Vagina (tissue), 2 donors: ENCODE measurements around the gene INTS1. TPM values are rescaled to one million over a fixed set of nuclear protein-coding genes. Genes with fewer than 3 reads are reported as not detected.

Experiments
- DNase-seq, 2 donors: peaks; one replicate each; pipeline ENCODE4 v3.0.0-alpha.2; 2017; ENCODE audit errors: extremely low spot score in 2 of 2
- H3K27ac ChIP-seq: fragments of 200-600 bp; sonication (generic); one replicate; pipeline ENCODE4 v1.5.1; 2019
- H3K27me3 ChIP-seq: fragments of 200-600 bp; sonication (generic); one replicate; pipeline ENCODE4 v1.5.1; 2019
- H3K36me3 ChIP-seq, 2 donors: fragments of 200-600 bp; sonication (generic); one replicate each; pipeline ENCODE4 v1.5.1; 2017 to 2019
- H3K4me1 ChIP-seq: fragments of 200-600 bp; sonication (generic); one replicate; pipeline ENCODE4 v1.5.1; 2019
- H3K4me3 ChIP-seq, 2 donors: fragments of 200-600 bp; sonication (generic); 1 replicate in 1 of 2; 2 replicates in 1 of 2; pipeline ENCODE4 v1.5.1; 2016 to 2019
- H3K9me3 ChIP-seq: fragments of 200-600 bp; sonication (generic); one replicate; pipeline ENCODE4 v1.5.1; 2019
- POLR2A ChIP-seq, 2 donors: fragments of 450-650 bp; IDR thresholded peaks; one replicate each; pipeline ENCODE4 v1.6.1; 2017; ENCODE audit warnings: antibody characterized with exemption in 2 of 2, mild to moderate bottlenecking in 2 of 2, moderate library complexity in 2 of 2
- POLR2AphosphoS5 ChIP-seq, 2 donors: sonication (generic); formaldehyde crosslinking; IDR thresholded peaks; one replicate each; pipeline ENCODE4 v1.9.0; 2017; ENCODE audit warnings: antibody characterized with exemption in 2 of 2, mild to moderate bottlenecking in 2 of 2, low read depth in 1 of 2; ENCODE audit not compliant: insufficient read depth in 1 of 2
- intact Hi-C: fragments of 100-400 bp; cut with DNase I; formaldehyde crosslinking; loops from one replicate; pipeline ENCODE4 v1.15.1; 2023
- total RNA-seq: library from RNA; depleted of rRNA; stranded (reverse); fragments of >200 nt; gene quantifications from one replicate; pipeline ENCODE4 v1.2.3, GENCODE V29; 2016
- TF ChIP-seq, protein P1 (sequence below), 3 experiments: fragments of 450-650 bp in 2 of 3; fragments of 200-600 bp in 1 of 3; sonication (generic) in 1 of 3; IDR thresholded peaks; one replicate each; pipeline ENCODE4 v1.5.1; 2017 to 2019; ENCODE audit warnings: antibody characterized with exemption in 3 of 3, mild to moderate bottlenecking in 2 of 3, moderate library complexity in 2 of 3

Gene INTS1
- total RNA-seq, 1 donor from 2014 or later: 67.3 TPM

DNA sequence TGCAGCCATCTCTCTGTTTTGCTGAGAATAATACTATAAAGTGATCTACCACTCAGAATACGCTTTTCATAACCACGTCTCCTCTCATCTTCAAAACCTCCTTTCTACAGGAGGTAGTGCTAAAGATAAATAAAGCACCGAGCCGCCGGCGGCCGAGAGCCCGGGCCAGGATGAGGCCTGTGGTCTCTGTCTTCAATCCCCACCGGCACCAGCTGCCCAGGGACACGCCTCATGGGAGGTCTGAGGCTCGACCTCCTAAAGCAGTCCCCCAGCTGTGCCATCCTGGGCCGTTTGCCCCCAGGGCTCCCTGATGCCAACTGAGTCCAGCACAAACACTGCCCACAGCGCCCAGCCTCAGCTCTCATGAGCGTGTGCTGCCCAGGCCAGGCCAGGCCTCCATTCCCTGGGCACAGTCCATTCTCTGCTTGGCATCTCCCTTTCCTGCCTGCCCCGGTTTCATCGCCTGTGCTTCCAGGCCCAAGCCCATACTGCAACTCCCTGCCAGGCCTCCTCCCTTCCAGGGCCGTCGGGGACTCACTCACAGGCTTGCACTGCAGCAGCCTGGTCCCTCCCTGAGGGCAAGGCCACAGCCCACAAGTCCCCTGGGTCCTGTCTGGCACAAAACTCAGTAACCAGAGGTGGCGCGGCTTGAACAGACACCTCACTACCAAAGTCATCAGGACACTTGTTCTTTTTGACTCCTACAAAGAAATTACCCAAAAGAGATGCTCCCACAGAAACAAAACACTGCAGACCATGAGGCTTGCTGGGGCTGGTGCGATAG is 2.5 kb downstream of the INTS1 start:
- intact Hi-C loops: loop anchor here (10.0 kb wide), 1 partner anchor 63 kb away; no protein-coding TSS in a partner anchor
- no peak for TF ChIP-seq POLR2AphosphoS5 (IDR thresholded peaks at IDR 0.05; ENCODE audit: insufficient read depth in 1 of 2, low read depth in 1 of 2)
- TF ChIP-seq, protein P1, sequence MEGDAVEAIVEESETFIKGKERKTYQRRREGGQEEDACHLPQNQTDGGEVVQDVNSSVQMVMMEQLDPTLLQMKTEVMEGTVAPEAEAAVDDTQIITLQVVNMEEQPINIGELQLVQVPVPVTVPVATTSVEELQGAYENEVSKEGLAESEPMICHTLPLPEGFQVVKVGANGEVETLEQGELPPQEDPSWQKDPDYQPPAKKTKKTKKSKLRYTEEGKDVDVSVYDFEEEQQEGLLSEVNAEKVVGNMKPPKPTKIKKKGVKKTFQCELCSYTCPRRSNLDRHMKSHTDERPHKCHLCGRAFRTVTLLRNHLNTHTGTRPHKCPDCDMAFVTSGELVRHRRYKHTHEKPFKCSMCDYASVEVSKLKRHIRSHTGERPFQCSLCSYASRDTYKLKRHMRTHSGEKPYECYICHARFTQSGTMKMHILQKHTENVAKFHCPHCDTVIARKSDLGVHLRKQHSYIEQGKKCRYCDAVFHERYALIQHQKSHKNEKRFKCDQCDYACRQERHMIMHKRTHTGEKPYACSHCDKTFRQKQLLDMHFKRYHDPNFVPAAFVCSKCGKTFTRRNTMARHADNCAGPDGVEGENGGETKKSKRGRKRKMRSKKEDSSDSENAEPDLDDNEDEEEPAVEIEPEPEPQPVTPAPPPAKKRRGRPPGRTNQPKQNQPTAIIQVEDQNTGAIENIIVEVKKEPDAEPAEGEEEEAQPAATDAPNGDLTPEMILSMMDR (IDR thresholded peaks at IDR 0.05): no peak
- TF ChIP-seq POLR2A (IDR thresholded peaks at IDR 0.05): no peak

DNA sequence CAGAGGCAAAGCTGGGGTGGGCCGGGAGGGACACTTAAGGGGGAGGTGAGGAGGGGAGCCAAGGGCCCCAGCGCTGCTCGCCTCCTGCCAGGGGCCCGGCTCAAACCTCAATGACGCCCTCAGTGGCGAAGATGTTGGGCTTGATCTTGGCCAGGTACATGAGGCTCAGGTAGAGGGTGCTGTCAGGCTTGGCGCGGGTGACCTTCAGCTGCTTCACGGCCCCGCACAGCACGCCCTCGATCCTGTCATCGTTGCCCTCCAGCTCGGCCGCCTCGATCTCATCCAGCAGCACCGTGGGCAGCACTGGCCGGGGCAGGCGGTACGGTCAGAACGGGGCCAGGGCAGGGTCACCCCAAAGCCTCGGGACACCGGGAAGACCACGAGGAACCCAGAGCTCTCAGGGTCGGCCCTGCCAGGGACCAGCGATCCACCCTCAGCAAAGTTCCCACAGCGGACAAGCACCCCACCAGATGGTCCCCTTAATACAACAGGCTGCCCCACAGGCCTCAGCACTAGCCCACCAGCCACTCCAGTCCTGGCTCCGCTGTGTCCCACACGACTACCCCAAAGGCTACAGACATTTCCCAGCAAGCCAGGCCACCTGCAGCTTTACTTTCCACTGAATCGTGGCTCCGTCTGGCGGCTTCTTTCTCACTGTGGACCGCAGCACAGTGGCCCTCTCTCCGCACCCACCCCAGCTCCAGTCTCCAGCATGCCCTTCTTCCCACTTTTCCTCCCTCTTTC is 4.0 kb downstream of the INTS1 start:
- H3K4me3 ChIP-seq: no peak overlapping the region
- H3K4me1 ChIP-seq: peaks cover 21% of the 10 kb centered on the region
- peaks cover 4 to 62% of the 10 kb centered on the region in 2 donors for H3K36me3 ChIP-seq
- intact Hi-C loops: loop anchor here (10.0 kb wide), 1 partner anchor 65 kb away; no protein-coding TSS in a partner anchor
- no peak for DNase-seq
- no peaks in the 10 kb centered on the region for H3K27me3 ChIP-seq
- no peaks in the 10 kb centered on the region for H3K9me3 ChIP-seq
- no peak overlapping the region for H3K27ac ChIP-seq
- TF ChIP-seq POLR2AphosphoS5 (IDR thresholded peaks at IDR 0.05; ENCODE audit: insufficient read depth in 1 of 2, low read depth in 1 of 2) (no peak), POLR2A (IDR thresholded peaks at IDR 0.05) (no peak)
- TF ChIP-seq, protein P1 (IDR thresholded peaks at IDR 0.05): no peak

More for the DNA sequence above, 2.5 kb downstream of the INTS1 start:
- DNase-seq: no peak
- Histone ChIP-seq H3K4me3 (no peak overlapping the region), H3K9me3 (no peaks in the 10 kb centered on the region), H3K27me3 (no peaks in the 10 kb centered on the region), H3K27ac (no peak overlapping the region), H3K36me3 (peaks cover 4 to 50% of the 10 kb centered on the region in 2 donors), H3K4me1 (peaks cover 22% of the 10 kb centered on the region)

DNA sequence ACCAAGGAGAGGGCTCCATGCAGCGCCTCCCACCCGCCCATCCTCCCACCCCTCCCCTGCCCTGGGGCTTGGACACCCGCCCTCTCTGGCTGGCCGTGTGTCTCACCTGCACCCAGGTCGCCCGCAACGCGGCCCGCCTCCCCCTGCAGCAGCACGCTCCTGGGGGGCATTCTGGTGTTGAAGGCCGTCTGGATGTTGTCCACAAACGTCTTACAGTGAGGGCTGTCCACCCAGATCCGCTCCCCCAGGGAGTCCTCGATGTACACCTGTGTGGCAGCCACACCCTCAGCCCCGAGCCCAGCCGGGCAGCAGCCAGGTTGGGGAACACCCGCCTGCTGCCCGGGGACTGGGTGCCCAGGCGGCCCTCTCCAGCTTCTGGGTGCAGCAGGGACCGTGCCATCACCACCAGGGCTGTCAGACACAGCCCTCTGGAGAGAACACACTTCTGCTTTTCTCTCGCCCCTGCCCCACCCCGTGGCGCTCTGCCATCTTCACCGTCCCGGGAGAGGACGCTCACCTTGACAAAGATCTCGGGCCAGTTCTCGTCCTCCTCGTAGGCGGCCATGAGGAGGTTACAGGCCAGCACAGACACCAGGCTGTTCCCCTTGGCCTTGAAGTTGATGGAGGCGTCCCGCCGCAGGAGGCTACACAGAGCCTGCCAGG is 4.7 kb downstream of the INTS1 start:
- peaks cover 4 to 67% of the 10 kb centered on the region in 2 donors for H3K36me3 ChIP-seq
- DNase-seq: no peak
- H3K9me3 ChIP-seq: no peaks in the 10 kb centered on the region
- H3K27me3 ChIP-seq: no peaks in the 10 kb centered on the region
- intact Hi-C loops: loop anchor here (10.0 kb wide), 1 partner anchor 65 kb away; no protein-coding TSS in a partner anchor
- no peak overlapping the region for H3K4me3 ChIP-seq
- no peak for TF ChIP-seq POLR2A (IDR thresholded peaks at IDR 0.05)
- TF ChIP-seq, protein P1 (IDR thresholded peaks at IDR 0.05): no peak
- no peak for TF ChIP-seq POLR2AphosphoS5 (IDR thresholded peaks at IDR 0.05; ENCODE audit: insufficient read depth in 1 of 2, low read depth in 1 of 2)
- H3K27ac ChIP-seq: no peak overlapping the region
- peaks cover 21% of the 10 kb centered on the region for H3K4me1 ChIP-seq

DNA sequence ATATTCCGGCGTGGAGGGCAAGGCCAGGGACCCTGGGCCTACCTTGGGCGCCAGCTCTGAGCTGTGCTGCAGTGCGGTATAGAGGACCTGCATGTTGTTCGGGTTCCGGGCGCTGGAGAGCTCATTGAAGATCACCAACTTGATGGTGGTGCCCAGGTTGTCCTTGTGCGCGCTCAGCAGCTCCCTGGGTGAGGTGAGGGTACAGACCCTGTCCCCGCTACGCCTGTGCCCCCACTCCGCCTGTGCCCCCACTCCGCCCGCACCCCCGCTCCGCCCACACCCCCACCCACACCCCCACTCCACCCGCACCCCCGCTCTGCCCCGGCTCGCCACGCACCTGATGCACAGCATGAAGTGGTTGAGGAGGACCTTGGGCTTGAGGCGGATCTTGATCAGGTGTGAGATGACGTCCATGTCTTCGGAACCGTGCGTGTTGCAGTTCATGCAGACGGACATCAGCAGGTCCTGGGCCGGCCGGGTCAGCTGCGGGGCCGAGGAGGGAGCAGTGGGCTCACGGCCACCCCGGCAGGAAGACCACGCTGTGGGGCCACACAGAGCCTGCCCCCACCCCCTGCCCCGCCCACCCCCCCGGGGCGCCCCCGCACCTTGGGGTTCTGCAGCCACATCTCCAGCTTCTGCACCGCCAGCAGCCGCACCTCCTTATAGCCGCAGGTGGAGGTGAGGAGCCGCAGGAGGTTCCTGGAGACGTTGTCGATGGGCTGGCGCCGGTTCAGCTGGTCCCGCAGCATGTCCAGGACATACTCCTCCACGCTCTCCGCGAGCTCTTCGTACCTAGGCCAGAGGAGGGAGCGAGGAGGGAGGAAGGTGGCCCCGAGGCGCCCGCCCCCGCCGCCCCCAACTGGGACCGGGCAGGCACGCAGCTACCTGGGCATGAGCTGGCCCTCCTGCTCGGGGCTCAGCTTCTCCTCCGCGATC is 5.6 kb downstream of the INTS1 start:
- H3K36me3 ChIP-seq: peaks cover 4 to 71% of the 10 kb centered on the region in 2 donors
- intact Hi-C loops: no loop called here

More for the DNA sequence above, 5.6 kb downstream of the INTS1 start:
- TF ChIP-seq POLR2A (IDR thresholded peaks at IDR 0.05) (no peak), POLR2AphosphoS5 (IDR thresholded peaks at IDR 0.05; ENCODE audit: insufficient read depth in 1 of 2, low read depth in 1 of 2) (no peak)
- TF ChIP-seq, protein P1 (IDR thresholded peaks at IDR 0.05): no peak
- no peak overlapping the region for H3K27ac ChIP-seq
- peaks cover 20% of the 10 kb centered on the region for H3K4me1 ChIP-seq
- no peak overlapping the region for H3K4me3 ChIP-seq
- DNase-seq: no peak
- H3K9me3 ChIP-seq: no peaks in the 10 kb centered on the region
- H3K27me3 ChIP-seq: no peaks in the 10 kb centered on the region
